ENCODE measurements around the gene ATG16L1.

The ATG16L1 gene

GRCh38 chr2:233290051-233290845, 38.8 kb downstream of the ATG16L1 start:
- DNase-seq (ENCODE audit: low spot score): no peak

- DNase-seq (ENCODE audit: low spot score): no peak
Observed at GRCh38 chr2:233295891-233296290, 44.4 kb downstream of the ATG16L1 start.

GRCh38 chr2:233297076-233297475, 45.6 kb downstream of the ATG16L1 start:
- DNase-seq (ENCODE audit: low spot score): no peak

- DNase-seq (ENCODE audit: low spot score): no peak
Observed at GRCh38 chr2:233300401-233300800, 48.9 kb downstream of the ATG16L1 start.

- no peak for DNase-seq (ENCODE audit: low spot score)
Observed at GRCh38 chr2:233301248-233301647, 49.8 kb downstream of the ATG16L1 start.

- DNase-seq (ENCODE audit: low spot score): no peak
Observed at GRCh38 chr2:233301811-233302210, 50.3 kb downstream of the ATG16L1 start.

GRCh38 chr2:233303252-233303651, 51.8 kb downstream of the ATG16L1 start:
- DNase-seq (ENCODE audit: low spot score): no peak

- DNase-seq (ENCODE audit: low spot score): no peak
Observed at GRCh38 chr2:233307565-233307964, 56.1 kb downstream of the ATG16L1 start, which contains the start of gene SAG. TSS of gene SAG (plus strand) at chr2:233307816. CDS start at chr2:233309190, 1,374 bp downstream.

- no peak for DNase-seq (ENCODE audit: low spot score)
Observed at GRCh38 chr2:233311241-233311926, 59.9 kb downstream of the ATG16L1 start.

- DNase-seq (ENCODE audit: low spot score): no peak
Observed at GRCh38 chr2:233312874-233313273, 61.4 kb downstream of the ATG16L1 start.

GRCh38 chr2:233314180-233314925, 62.9 kb downstream of the ATG16L1 start:
- no peak for DNase-seq (ENCODE audit: low spot score)

- DNase-seq (ENCODE audit: low spot score): no peak
Observed at GRCh38 chr2:233317196-233317943, 65.9 kb downstream of the ATG16L1 start.

GRCh38 chr2:233319256-233319655, 67.8 kb downstream of the ATG16L1 start:
- DNase-seq (ENCODE audit: low spot score): no peak

- no peak for DNase-seq (ENCODE audit: low spot score)
Observed at GRCh38 chr2:233320470-233320869, 69.0 kb downstream of the ATG16L1 start.

- DNase-seq (ENCODE audit: low spot score): no peak
Observed at GRCh38 chr2:233321166-233321565, 69.7 kb downstream of the ATG16L1 start.

- no peak for DNase-seq (ENCODE audit: low spot score)
Observed at GRCh38 chr2:233323851-233324250, 72.4 kb downstream of the ATG16L1 start.

GRCh38 chr2:233325256-233325655, 73.8 kb downstream of the ATG16L1 start:
- DNase-seq (ENCODE audit: low spot score): no peak

- DNase-seq (ENCODE audit: low spot score): no peak
Observed at GRCh38 chr2:233325814-233326213, 74.3 kb downstream of the ATG16L1 start.

- no peak for DNase-seq (ENCODE audit: low spot score)
Observed at GRCh38 chr2:233326500-233326899, 75.0 kb downstream of the ATG16L1 start.

GRCh38 chr2:233328922-233329321, 77.4 kb downstream of the ATG16L1 start:
- DNase-seq (ENCODE audit: low spot score): no peak

- no peak for DNase-seq (ENCODE audit: low spot score)
Observed at GRCh38 chr2:233329489-233330135, 78.1 kb downstream of the ATG16L1 start.

Data from AG20443 (cell line).